ENCODE measurements around the gene PLEKHA1.

DNA sequence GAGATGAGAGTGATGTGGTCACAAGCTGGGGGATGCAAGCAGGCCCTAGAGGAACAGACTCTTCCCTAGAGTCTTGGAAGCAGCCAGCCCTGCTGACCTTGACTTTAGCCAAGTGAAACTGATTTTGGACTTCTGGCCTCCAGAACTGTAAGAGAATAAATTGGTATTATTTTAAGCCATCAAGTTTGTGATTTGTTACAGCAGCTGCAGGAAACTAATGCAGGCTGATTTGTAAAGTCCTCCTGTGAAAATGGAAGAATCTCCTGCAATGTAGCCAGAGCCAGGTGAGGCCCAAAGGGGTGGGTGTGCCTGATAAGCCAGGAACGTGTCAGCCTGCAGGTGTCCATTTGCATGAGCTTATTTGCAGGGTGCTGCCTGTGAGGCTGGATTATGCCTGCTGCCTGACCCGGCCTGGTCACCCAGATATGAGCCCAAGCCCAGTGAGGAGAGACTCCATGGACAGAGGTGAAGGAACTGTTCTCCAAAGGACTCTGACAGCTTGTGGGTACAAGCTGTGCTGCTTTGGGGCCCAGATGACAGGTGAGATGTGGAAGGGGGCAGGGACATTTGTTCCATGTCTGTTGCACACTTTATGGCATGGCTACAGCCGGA is 24.6 kb upstream of the PLEKHA1 start:
- TF ChIP-seq, protein P1, sequence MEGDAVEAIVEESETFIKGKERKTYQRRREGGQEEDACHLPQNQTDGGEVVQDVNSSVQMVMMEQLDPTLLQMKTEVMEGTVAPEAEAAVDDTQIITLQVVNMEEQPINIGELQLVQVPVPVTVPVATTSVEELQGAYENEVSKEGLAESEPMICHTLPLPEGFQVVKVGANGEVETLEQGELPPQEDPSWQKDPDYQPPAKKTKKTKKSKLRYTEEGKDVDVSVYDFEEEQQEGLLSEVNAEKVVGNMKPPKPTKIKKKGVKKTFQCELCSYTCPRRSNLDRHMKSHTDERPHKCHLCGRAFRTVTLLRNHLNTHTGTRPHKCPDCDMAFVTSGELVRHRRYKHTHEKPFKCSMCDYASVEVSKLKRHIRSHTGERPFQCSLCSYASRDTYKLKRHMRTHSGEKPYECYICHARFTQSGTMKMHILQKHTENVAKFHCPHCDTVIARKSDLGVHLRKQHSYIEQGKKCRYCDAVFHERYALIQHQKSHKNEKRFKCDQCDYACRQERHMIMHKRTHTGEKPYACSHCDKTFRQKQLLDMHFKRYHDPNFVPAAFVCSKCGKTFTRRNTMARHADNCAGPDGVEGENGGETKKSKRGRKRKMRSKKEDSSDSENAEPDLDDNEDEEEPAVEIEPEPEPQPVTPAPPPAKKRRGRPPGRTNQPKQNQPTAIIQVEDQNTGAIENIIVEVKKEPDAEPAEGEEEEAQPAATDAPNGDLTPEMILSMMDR (IDR thresholded peaks at IDR 0.05; ENCODE audit: insufficient read depth, low read length) = no peak
- TF ChIP-seq, protein P2, sequence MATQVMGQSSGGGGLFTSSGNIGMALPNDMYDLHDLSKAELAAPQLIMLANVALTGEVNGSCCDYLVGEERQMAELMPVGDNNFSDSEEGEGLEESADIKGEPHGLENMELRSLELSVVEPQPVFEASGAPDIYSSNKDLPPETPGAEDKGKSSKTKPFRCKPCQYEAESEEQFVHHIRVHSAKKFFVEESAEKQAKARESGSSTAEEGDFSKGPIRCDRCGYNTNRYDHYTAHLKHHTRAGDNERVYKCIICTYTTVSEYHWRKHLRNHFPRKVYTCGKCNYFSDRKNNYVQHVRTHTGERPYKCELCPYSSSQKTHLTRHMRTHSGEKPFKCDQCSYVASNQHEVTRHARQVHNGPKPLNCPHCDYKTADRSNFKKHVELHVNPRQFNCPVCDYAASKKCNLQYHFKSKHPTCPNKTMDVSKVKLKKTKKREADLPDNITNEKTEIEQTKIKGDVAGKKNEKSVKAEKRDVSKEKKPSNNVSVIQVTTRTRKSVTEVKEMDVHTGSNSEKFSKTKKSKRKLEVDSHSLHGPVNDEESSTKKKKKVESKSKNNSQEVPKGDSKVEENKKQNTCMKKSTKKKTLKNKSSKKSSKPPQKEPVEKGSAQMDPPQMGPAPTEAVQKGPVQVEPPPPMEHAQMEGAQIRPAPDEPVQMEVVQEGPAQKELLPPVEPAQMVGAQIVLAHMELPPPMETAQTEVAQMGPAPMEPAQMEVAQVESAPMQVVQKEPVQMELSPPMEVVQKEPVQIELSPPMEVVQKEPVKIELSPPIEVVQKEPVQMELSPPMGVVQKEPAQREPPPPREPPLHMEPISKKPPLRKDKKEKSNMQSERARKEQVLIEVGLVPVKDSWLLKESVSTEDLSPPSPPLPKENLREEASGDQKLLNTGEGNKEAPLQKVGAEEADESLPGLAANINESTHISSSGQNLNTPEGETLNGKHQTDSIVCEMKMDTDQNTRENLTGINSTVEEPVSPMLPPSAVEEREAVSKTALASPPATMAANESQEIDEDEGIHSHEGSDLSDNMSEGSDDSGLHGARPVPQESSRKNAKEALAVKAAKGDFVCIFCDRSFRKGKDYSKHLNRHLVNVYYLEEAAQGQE (IDR thresholded peaks at IDR 0.05; ENCODE audit: insufficient replicate concordance, low read depth) = no peak
- TF ChIP-seq POLR2AphosphoS5 (IDR thresholded peaks at IDR 0.05; ENCODE audit: low read depth) = no peak
- no peak for TF ChIP-seq GABPA (IDR thresholded peaks at IDR 0.05; ENCODE audit: low read depth)

All from HL-60 (cell line).